GM19397 (cell line): Measurements from ENCODE around the gene FKBP14.
A peak's percentile ranks its signal among the peaks of the same experiment; 100 is the strongest.

Source experiments
- ATAC-seq: cut with Tn5 transposase; IDR thresholded peaks from one replicate; pipeline ENCODE4 v1.9.1; 2021; ENCODE audit warnings: mild to moderate bottlenecking, moderate library complexity; ENCODE audit not compliant: unreplicated experiment

The FKBP14 gene, protein sequence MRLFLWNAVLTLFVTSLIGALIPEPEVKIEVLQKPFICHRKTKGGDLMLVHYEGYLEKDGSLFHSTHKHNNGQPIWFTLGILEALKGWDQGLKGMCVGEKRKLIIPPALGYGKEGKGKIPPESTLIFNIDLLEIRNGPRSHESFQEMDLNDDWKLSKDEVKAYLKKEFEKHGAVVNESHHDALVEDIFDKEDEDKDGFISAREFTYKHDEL

DNA sequence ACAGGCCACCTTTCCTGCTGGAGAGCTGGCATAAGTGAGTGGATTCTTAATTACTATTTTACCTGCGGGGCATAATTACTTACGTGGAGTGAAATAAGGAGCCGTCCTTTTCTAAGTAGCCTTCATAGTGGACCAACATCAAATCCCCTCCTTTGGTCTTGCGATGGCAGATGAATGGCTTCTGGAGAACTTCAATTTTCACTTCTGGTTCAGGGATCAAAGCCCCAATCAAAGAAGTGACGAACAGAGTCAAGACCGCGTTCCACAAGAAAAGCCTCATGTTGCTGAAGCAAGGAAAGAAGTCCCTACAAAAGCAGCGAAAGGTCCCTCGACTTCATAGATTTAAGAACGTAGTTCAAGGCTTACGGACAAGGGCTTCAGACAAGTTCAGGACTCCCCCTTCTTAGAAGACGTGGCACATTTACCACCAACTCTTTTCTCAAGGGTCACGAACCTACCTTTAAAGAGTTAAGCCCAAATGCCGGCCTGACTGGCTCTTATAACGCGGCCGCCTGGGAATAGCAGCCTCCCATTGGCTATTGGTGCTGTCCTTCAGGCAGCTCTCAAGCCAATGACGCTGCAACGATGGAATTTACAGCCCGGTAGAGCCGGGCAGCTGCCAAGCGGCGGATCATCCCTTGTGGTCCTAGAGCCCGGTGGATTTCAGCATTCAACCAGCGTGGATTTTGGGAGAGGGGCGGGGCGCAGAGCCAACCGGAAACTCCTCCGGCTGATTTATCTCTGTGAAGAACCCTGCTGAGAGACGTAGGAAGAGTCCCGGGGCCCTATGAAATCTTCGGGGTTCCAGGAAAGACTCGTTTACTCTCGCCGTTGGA lies at the start of gene FKBP14:
TSS of gene FKBP14 (minus strand) at position 474 of the 836 bp plus-strand sequence. CDS start at position 280, 194 bp downstream.
- peak; percentile 69 for ATAC-seq

GRCh38 chr7:30074422-30075030 lies 48.0 kb upstream of the FKBP14 start:
- no peak for ATAC-seq

DNA sequence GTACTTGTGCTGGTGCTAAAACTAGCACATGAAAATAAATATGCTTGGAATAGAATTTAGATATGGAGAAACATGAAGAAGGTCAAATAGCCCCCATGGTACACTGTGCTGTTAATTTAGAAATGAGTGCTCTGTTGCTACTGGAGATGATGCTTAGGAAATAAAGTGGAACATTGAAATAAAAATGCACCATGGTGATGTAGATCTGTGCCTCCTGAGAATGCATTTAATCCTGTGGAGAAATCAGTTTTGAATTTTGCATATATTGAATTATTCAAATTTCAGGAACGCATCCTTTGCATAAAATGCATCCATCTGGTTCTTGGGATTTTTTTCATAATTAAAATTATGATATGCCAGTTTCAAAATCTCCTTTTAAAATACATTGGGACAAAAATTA lies 46.2 kb upstream of the FKBP14 start:
- no peak for ATAC-seq

DNA sequence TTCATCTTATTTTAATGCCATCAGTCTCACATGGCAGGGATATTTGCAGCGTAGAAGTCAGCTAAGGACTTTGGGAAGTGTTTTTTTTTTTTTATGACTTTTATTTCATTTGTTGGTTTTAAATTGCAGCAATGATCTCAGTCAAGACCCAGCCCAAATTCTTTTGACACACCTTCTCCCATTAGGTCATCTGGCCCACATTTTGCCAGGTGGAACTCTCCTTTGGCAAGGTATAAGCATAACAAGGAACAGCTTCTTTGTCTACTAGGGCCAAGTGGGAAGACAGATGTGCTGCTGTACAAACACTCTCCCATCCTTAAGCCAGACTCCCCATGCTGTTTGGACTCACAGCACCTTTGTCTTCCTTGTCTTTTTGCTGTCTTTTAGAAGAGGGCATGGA lies 43.5 kb upstream of the FKBP14 start:
- no peak for ATAC-seq

DNA sequence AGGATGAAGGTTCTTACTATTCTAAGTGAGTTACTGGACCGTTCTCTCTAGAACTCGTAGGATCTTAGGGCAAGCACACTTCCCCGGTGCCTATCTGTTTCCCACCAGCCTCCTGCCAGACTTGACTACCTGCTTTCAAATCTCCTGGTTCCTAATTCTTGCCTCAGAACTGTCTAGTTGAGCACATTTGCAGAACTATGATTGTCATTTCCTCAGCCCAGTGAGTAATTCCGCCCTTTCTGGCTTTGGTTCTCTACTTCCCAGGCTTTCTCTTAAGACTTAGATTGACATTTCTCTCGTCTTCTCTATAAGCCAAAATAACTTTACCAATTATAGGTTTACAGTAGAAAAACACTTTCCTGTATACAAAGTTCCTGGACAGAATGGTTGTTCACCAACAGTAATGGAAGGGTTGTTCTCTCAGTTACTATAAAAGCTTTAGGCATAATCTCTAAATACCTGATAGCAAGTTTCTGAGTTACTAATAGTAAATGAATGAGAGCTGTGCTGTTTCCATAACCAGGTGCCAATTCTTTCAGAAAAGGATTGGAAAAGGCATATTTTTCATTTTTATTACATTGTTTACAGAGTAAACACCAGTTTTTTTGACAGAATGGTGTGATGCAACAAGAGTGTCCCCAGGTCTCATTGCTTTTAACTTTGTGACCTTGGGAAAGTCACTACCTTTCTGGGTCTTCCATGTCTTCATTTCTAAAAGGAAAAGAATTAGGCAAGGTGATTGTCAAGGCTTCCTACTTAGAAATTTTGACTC lies 42.8 kb upstream of the FKBP14 start:
- ATAC-seq, result no peak

DNA sequence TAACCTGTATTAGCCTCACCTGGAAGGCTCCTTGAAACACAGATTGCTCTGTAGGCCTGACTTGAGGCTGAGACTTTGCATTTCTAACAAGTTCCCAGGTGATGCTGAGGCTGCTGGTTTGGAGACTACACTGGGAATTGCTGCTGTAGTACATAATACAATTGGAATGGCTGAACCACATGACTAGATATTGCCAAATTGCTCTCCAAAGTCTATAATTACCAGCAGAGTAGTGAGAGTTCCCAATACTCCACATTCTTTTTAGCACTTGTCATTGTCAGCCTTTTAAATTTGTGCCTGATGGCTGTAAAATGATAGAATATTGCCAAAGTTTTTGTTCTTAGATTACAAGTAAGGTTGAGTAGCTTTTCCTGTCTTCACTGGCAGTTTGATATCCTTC lies 41.6 kb upstream of the FKBP14 start:
- no peak for ATAC-seq

DNA sequence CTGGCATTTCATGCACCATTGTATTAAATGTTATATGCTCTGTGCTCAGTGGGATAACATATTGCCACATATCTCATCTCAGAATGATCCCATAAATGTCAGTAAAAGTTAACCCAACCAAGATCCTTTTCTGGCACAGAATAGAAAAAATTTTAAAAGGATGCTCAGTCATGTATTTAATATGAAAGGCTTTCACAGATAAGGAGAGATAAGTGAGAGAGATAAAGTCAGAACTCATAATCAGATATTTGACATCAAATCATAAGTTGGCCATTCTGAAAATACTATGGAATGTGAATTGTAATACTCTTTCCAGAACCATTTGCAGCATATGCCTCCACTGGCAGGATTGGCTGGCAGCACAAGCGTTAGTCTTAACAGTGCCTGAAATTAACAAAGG lies 40.2 kb upstream of the FKBP14 start:
- no peak for ATAC-seq

- ATAC-seq, result no peak
Measured at GRCh38 chr7:30065746-30066145, 39.2 kb upstream of the FKBP14 start.

DNA sequence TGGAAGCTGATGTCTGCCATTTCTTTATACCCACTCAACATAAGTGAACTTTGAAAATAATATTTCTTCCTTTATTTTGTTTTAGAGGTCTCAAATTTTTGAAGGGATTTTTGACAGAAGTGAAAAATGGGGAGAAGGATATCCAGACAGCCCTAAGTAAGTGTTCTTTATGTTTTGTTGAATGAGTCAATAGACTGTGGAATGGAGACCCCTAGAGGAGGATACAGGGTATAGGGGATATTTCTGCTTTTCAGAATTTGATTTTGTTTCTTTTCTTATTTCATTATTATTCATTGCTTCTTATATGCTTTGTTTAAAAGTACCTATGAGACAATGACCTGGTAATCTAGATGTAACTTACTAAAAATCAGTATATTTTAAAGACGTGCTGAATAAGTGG lies 36.1 kb upstream of the FKBP14 start:
- peak; percentile 50 for ATAC-seq

DNA sequence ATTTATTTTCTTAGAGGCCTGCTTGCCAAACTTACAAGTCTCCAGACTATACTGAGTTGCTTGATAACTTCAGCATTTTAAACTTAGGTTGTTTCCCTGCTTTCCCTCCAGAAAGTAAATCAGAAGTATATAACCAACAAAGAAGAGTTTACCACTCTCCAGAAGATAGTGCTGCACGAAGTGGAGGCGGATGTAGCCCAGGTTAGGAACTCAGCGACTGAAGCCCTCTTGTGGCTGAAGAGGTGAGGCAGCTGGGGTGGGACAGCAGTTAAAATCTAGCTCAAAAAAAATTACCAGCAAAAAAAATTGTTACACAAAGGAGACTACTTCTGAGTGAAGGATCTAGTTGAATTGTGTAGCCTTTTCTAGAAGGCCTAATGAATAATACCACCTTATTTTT lies 35.3 kb upstream of the FKBP14 start:
- peak; percentile 72 for ATAC-seq

DNA sequence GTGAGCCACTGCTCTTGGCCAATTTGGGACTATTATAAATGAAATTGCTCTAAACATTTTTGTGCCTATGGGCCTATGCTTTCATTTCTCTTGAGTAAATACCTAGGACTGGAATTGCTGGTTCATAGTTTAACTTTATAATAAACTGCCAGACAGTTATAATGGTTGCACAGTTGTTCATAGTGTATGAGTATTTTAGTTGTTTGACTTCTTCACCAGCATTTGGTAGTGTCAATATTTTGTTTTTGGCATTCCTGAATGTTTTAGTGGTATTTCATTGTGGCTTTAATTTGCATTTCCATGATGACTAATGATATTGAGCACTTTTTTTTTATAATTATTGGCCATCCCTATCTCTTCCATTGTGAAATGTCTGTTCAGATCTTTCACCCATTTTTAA lies 31.2 kb upstream of the FKBP14 start:
- no peak for ATAC-seq

GRCh38 chr7:30053068-30053467 lies 26.6 kb upstream of the FKBP14 start:
- no peak for ATAC-seq

GRCh38 chr7:30049173-30049572 lies 22.7 kb upstream of the FKBP14 start:
- ATAC-seq, result no peak

GRCh38 chr7:30048582-30048981 lies 22.1 kb upstream of the FKBP14 start:
- no peak for ATAC-seq

DNA sequence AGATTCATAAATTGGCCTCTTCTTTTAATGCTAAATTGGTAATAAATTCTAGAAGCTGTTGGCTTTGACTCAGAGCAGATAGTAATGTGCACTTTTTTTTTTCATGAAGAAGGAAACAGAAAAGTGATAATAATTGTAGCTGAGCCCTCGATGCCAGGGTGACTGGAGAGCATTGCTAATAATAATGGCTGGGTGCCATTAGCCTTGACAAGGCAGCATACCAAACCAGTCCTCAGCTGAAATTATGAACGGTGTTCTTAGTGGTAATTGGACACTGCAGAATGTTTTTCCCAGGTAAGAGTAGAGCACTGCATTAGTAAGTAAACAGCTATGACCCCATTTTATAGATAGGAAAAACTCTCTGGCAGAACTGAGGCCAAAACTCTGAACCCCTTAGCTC lies 20.6 kb upstream of the FKBP14 start:
- no peak for ATAC-seq

GRCh38 chr7:30046127-30046770 lies 19.7 kb upstream of the FKBP14 start:
- no peak for ATAC-seq

DNA sequence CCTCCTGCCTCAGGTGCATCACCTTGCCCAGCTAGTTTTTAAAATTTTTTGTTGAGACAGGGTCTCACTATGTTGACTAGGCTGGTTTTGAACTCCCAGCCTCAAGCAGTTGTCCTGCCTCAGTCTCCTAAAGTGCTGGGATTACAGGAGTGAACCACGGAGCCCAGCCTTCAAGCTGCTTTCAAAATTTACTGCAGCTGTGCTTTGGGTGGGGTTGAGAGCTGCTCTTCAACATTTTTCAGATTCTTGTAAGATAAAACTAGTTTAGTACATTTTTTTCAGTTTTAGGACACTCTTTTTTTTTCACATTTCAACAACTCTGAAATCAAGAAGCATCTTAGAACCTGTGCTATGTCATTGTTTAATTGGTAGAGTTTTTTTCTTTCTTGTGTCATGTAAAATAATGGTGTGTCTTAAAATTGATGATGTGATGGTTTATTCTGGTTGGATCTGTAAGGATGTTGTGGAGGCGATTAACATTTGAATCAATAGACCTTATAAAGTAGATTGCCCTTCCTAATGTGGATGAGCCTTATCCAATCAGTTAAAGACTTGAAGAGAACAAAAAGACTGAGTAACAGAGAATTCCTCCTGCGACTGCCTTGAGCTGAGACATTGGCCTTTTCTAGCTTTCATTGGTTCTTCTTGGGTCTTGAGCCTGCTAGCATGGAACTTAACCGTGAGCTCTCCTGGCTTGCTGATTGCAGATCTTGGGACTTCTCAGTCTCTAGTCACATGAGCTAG lies 15.2 kb upstream of the FKBP14 start:
- no peak for ATAC-seq

DNA sequence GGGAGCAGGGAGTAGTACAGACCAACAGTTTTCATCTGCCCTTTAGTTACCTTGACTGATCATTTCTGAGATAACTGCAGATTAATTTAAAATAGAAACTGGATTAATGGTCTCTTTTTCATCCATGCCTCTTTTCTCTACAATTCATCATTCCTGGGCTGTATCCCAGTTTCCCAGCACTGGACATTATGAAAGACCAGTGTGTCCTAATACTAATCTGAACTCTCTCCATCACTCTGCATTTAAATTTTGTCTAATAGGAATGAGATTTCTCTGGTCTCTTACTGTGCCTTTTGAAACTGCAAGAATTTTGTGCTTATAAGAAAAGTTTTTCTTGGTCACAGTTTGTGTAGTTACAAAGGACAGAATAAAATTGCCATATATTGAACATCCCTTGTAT lies 14.4 kb upstream of the FKBP14 start:
- no peak for ATAC-seq

GRCh38 chr7:30038196-30038980 lies 11.9 kb upstream of the FKBP14 start:
- ATAC-seq, result no peak
